H9 (cell line): ENCODE results near the gene KRTAP12-4. TPM values are rescaled to one million over a fixed set of nuclear protein-coding genes. Genes with fewer than 3 reads are reported as not detected.

ENCODE experiments used
- DNase-seq: peaks from one replicate; pipeline ENCODE4 v3.0.0-alpha.2; 2017
- H2AFZ ChIP-seq: one replicate; pipeline ENCODE4 v1.6.1; 2013; ENCODE audit warnings: mild to moderate bottlenecking, low read length, control low read depth, moderate library complexity
- H2AK5ac ChIP-seq: 2 replicates; pipeline ENCODE4 v1.6.1; 2013; ENCODE audit warnings: low read length, control low read depth, mixed read lengths; ENCODE audit not compliant: insufficient read length
- H2BK120ac ChIP-seq: one replicate; pipeline ENCODE4 v1.6.1; 2013; ENCODE audit warnings: low read depth, mild to moderate bottlenecking, low read length, control low read depth, inconsistent platforms; ENCODE audit not compliant: poor library complexity, severe bottlenecking
- H2BK12ac ChIP-seq: 2 replicates; pipeline ENCODE4 v1.6.1; 2013; ENCODE audit warnings: low read length, control low read depth, mixed read lengths, low read depth; ENCODE audit not compliant: insufficient read length
- H2BK15ac ChIP-seq: 2 replicates; pipeline ENCODE4 v1.6.1; 2013; ENCODE audit warnings: low read depth, low read length, control low read depth
- H2BK20ac ChIP-seq: one replicate; pipeline ENCODE4 v1.6.1; 2013; ENCODE audit warnings: low read depth, mild to moderate bottlenecking, low read length, control low read depth, inconsistent platforms; ENCODE audit not compliant: poor library complexity, severe bottlenecking
- H2BK5ac ChIP-seq: 2 replicates; pipeline ENCODE4 v1.6.1; 2013; ENCODE audit warnings: low read length, control low read depth, mixed read lengths; ENCODE audit not compliant: insufficient read length
- H3K14ac ChIP-seq: 2 replicates; pipeline ENCODE4 v1.6.1; 2013; ENCODE audit warnings: low read length, control low read depth; ENCODE audit not compliant: insufficient read depth
- H3K18ac ChIP-seq: 2 replicates; pipeline ENCODE4 v1.6.1; 2013; ENCODE audit warnings: low read depth, mild to moderate bottlenecking, mixed read lengths, low read length, control low read depth; ENCODE audit not compliant: insufficient read length
- H3K23ac ChIP-seq: 2 replicates; pipeline ENCODE4 v1.6.1; 2013; ENCODE audit warnings: low read length, control low read depth, mixed read lengths, low read depth; ENCODE audit not compliant: insufficient read length
- H3K23me2 ChIP-seq: 2 replicates; pipeline ENCODE4 v1.6.1; 2013; ENCODE audit warnings: low read depth, mild to moderate bottlenecking, mixed read lengths, low read length, control low read depth; ENCODE audit not compliant: insufficient read length, poor library complexity, severe bottlenecking
- H3K27ac ChIP-seq: 2 replicates; pipeline ENCODE4 v1.5.1; 2013; ENCODE audit warnings: low read length, control low read depth, mixed read lengths, low read depth; ENCODE audit not compliant: insufficient read length
- H3K27me3 ChIP-seq: 2 replicates; pipeline ENCODE4 v1.6.1; 2013; ENCODE audit warnings: low read length, control low read depth, inconsistent platforms; ENCODE audit not compliant: insufficient read depth
- H3K4ac ChIP-seq: 2 replicates; pipeline ENCODE4 v1.6.1; 2013; ENCODE audit warnings: low read depth, mild to moderate bottlenecking, control low read depth, inconsistent platforms, low read length, moderate library complexity
- H3K4me1 ChIP-seq: 2 replicates; pipeline ENCODE4 v1.6.1; 2013; ENCODE audit warnings: low read length, control low read depth, inconsistent platforms; ENCODE audit not compliant: insufficient read depth
- H3K4me2 ChIP-seq: 2 replicates; pipeline ENCODE4 v1.6.1; 2013; ENCODE audit warnings: low read length, control low read depth, mixed read lengths; ENCODE audit not compliant: insufficient read length, insufficient read depth
- H3K56ac ChIP-seq: 2 replicates; pipeline ENCODE4 v1.6.1; 2013; ENCODE audit warnings: low read depth, mild to moderate bottlenecking, mixed read lengths, low read length, control low read depth; ENCODE audit not compliant: insufficient read length
- H3K79me1 ChIP-seq: 2 replicates; pipeline ENCODE4 v1.6.1; 2013; ENCODE audit warnings: low read depth, mild to moderate bottlenecking, moderate library complexity, low read length, control low read depth, inconsistent platforms; ENCODE audit not compliant: insufficient read depth, poor library complexity, severe bottlenecking
- H3K79me2 ChIP-seq: 2 replicates; pipeline ENCODE4 v1.6.1; 2013; ENCODE audit warnings: low read length, control low read depth, inconsistent platforms; ENCODE audit not compliant: insufficient read depth
- H3K9ac ChIP-seq: 2 replicates; pipeline ENCODE4 v1.6.1; 2013; ENCODE audit warnings: low read length, control low read depth, mixed read lengths; ENCODE audit not compliant: insufficient read length; ENCODE audit errors: extremely low read depth
- H3K9me3 ChIP-seq: one replicate; pipeline ENCODE4 v1.6.1; 2013; ENCODE audit warnings: low read depth, low read length, inconsistent platforms; ENCODE audit not compliant: control insufficient read depth
- H3T11ph ChIP-seq: one replicate; pipeline ENCODE4 v1.6.1; 2013; ENCODE audit warnings: mild to moderate bottlenecking, low read length, control low read depth, inconsistent platforms
- H4K20me1 ChIP-seq: one replicate; pipeline ENCODE4 v1.6.1; 2013; ENCODE audit not compliant: control insufficient read depth, insufficient read length, insufficient read depth
- H4K5ac ChIP-seq: 2 replicates; pipeline ENCODE4 v1.6.1; 2013; ENCODE audit warnings: low read depth, mild to moderate bottlenecking, mixed read lengths, low read length, control low read depth; ENCODE audit not compliant: insufficient read length
- H4K8ac ChIP-seq: replicated peaks from 2 replicates; pipeline ENCODE4 v1.6.1; 2013; ENCODE audit warnings: low read length, control low read depth, mixed read lengths, low read depth; ENCODE audit not compliant: insufficient read length
- H4K91ac ChIP-seq: 2 replicates; pipeline ENCODE4 v1.6.1; 2013; ENCODE audit warnings: low read depth, mild to moderate bottlenecking, moderate library complexity, mixed read lengths, low read length, control low read depth; ENCODE audit not compliant: insufficient read length
- H3K27ac Mint-ChIP-seq, 3 experiments: 2 replicates in 2 of 3; 3 replicates in 1 of 3; pipeline ENCODE4 v1.8.0; 2020 to 2021; ENCODE audit warnings: mixed read lengths in 3 of 3, mild to moderate bottlenecking in 1 of 3, moderate library complexity in 1 of 3
- H3K27me3 Mint-ChIP-seq: 2 replicates; pipeline ENCODE4 v1.8.0; 2021; ENCODE audit warnings: low read depth, mild to moderate bottlenecking, moderate library complexity, mixed read lengths
- H3K36me3 Mint-ChIP-seq, 3 experiments: 2 replicates in 2 of 3; 3 replicates in 1 of 3; pipeline ENCODE4 v1.8.0; 2020 to 2021; ENCODE audit warnings: low read depth in 3 of 3, mixed read lengths in 3 of 3; ENCODE audit not compliant: insufficient read depth in 1 of 3
- H3K4me1 Mint-ChIP-seq, 2 experiments: 2 replicates each; pipeline ENCODE4 v1.8.0; 2020; ENCODE audit warnings: mixed read lengths in 2 of 2
- H3K4me3 Mint-ChIP-seq, 2 experiments: 2 replicates in 1 of 2; 3 replicates in 1 of 2; pipeline ENCODE4 v1.8.0; 2020 to 2021; ENCODE audit warnings: mild to moderate bottlenecking in 2 of 2, mixed read lengths in 2 of 2, moderate library complexity in 1 of 2
- H3K9me3 Mint-ChIP-seq, 2 experiments: 2 replicates in 1 of 2; 3 replicates in 1 of 2; pipeline ENCODE4 v1.8.0; 2020; ENCODE audit warnings: mild to moderate bottlenecking in 2 of 2, mixed read lengths in 2 of 2, moderate library complexity in 1 of 2
- WGBS: extraction: QIAGEN DNeasy Blood & Tissue Kit; methylation state at CpG from one replicate; pipeline ENCODE4 v1.1.7; 2013; ENCODE audit warnings: missing lambda C conversion rate, low lambda C conversion rate, mixed read lengths; ENCODE audit not compliant: insufficient read length; ENCODE audit errors: extremely low coverage; 5-methylcytosine and 5-hydroxymethylcytosine counted together
- total RNA-seq: library from RNA; stranded (reverse); gene quantifications from 2 replicates; pipeline ENCODE4 v1.2.1, GENCODE V29; 2021
- TF ChIP-seq, protein P1 (sequence below): fragments of 200-600 bp; sonication (generic); conservative IDR thresholded peaks from 3 replicates; pipeline ENCODE4 v1.8.0; 2021; ENCODE audit warnings: antibody characterized with exemption, mild to moderate bottlenecking

KRTAP12-4 gene
- total RNA-seq, 1 experiment from 2014 or later, result not detected

DNA sequence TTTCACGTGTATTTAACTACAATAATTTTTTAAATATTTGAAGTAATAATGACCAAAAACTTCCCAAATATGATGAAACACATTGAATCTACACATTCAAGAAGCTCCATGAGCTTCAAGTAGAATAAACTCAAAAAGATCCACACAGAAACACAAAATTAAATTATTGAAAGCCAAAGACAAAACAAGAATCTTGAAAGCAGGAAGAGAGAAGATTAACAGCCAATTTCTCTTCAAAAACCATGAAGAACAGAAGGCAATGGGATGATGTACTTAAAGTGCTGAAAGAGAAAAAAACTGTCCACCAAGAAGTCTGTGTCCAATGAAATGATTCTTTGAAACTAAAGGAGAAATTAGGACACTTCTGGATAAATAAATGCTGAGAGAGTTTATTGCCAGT is 22.4 kb downstream of the KRTAP12-4 start:
- no peaks in the 10 kb centered on the region for H3K23me2 ChIP-seq
- H4K8ac ChIP-seq, result no peak overlapping the region
- H3K9me3 Mint-ChIP-seq, result peaks cover 20 to 26% of the 10 kb centered on the region in 2 experiments
- no peak overlapping the region for H3K23ac ChIP-seq
- H2BK5ac ChIP-seq, result no peak overlapping the region
- H3T11ph ChIP-seq, result no peak overlapping the region
- no peak overlapping the region for H2AK5ac ChIP-seq
- no peak overlapping the region for H4K5ac ChIP-seq
- H3K27ac Mint-ChIP-seq, result no peak overlapping the region
- H3K4me1 Mint-ChIP-seq, result peaks cover 3 to 10% of the 10 kb centered on the region in 2 experiments; a peak in 3 of 4 replicates
- H3K79me2 ChIP-seq, result no peaks in the 10 kb centered on the region
- no peak overlapping the region for H4K91ac ChIP-seq
- H3K9me3 ChIP-seq, result no peaks in the 10 kb centered on the region
- peaks cover 7 to 16% (median 11%) of the 10 kb centered on the region in 3 experiments; a peak in 6 of 7 replicates for H3K36me3 Mint-ChIP-seq
- H3K4me3 Mint-ChIP-seq, result no peak overlapping the region
- TF ChIP-seq, protein P1, sequence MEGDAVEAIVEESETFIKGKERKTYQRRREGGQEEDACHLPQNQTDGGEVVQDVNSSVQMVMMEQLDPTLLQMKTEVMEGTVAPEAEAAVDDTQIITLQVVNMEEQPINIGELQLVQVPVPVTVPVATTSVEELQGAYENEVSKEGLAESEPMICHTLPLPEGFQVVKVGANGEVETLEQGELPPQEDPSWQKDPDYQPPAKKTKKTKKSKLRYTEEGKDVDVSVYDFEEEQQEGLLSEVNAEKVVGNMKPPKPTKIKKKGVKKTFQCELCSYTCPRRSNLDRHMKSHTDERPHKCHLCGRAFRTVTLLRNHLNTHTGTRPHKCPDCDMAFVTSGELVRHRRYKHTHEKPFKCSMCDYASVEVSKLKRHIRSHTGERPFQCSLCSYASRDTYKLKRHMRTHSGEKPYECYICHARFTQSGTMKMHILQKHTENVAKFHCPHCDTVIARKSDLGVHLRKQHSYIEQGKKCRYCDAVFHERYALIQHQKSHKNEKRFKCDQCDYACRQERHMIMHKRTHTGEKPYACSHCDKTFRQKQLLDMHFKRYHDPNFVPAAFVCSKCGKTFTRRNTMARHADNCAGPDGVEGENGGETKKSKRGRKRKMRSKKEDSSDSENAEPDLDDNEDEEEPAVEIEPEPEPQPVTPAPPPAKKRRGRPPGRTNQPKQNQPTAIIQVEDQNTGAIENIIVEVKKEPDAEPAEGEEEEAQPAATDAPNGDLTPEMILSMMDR, result no peak
- no peak for DNase-seq
- H3K27me3 ChIP-seq, result no peaks in the 10 kb centered on the region
- H3K56ac ChIP-seq, result no peak overlapping the region
- H3K14ac ChIP-seq, result no peak overlapping the region
- no peaks in the 10 kb centered on the region for H3K4me1 ChIP-seq
- no peak overlapping the region for H2BK15ac ChIP-seq
- no peak overlapping the region for H3K4me2 ChIP-seq
- H3K9ac ChIP-seq, result no peak overlapping the region
- H2BK20ac ChIP-seq, result no peak overlapping the region
- no peak overlapping the region for H3K4ac ChIP-seq
- H2BK12ac ChIP-seq, result no peak overlapping the region
- peaks cover 14% of the 10 kb centered on the region for H3K27me3 Mint-ChIP-seq
- H3K79me1 ChIP-seq, result no peaks in the 10 kb centered on the region
- H4K20me1 ChIP-seq, result no peaks in the 10 kb centered on the region
- H3K27ac ChIP-seq, result no peak overlapping the region
- no peak overlapping the region for H2BK120ac ChIP-seq
- H3K18ac ChIP-seq, result no peak overlapping the region
- WGBS, result no CpG with 5 or more reads among the region's 1 CpG
- H2AFZ ChIP-seq, result no peak overlapping the region
